CD14-positive monocyte (primary cell): ENCODE results near the gene PTTG1. TPM values are rescaled to one million over a fixed set of nuclear protein-coding genes. Genes with fewer than 3 reads are reported as not detected.

ENCODE experiments used
- DNase-seq, 3 donors: peaks; one replicate each; pipeline ENCODE4 v3.0.0-alpha.2; 2011 to 2022
- H2AFZ ChIP-seq: 2 replicates; pipeline ENCODE4 v1.6.0; 2012; ENCODE audit warnings: mild to moderate bottlenecking, low read depth, low read length, inconsistent platforms; ENCODE audit not compliant: insufficient read depth, poor library complexity, severe bottlenecking
- H3K27ac ChIP-seq, 2 donors: 1 replicate in 1 of 2; 2 replicates in 1 of 2; pipeline ENCODE4 v1.5.1; 2012 to 2013; ENCODE audit warnings: low read length in 2 of 2, control low read depth in 1 of 2, inconsistent platforms in 1 of 2, low read depth in 1 of 2, mild to moderate bottlenecking in 1 of 2
- H3K27me3 ChIP-seq, 2 donors: one replicate each; pipeline versions ENCODE4 v1.6.0 to v1.6.1; 2011 to 2013; ENCODE audit warnings: low read length in 2 of 2; ENCODE audit not compliant: control insufficient read depth in 2 of 2, insufficient read depth in 2 of 2
- H3K36me3 ChIP-seq, 2 donors: replicated peaks in 1 of 2; 1 replicate in 1 of 2; 2 replicates in 1 of 2; pipeline versions ENCODE4 v1.5.1 to v1.6.1; 2012 to 2013; ENCODE audit warnings: low read length in 2 of 2, control low read depth in 1 of 2, inconsistent platforms in 1 of 2, mild to moderate bottlenecking in 1 of 2; ENCODE audit not compliant: insufficient read depth in 2 of 2, control insufficient read depth in 1 of 2
- H3K4me1 ChIP-seq, 2 donors: 1 replicate in 1 of 2; 2 replicates in 1 of 2; pipeline versions ENCODE4 v1.5.1 to v1.6.1; 2012 to 2013; ENCODE audit warnings: low read length in 2 of 2, control low read depth in 1 of 2, inconsistent platforms in 1 of 2, mild to moderate bottlenecking in 1 of 2, moderate library complexity in 1 of 2; ENCODE audit not compliant: insufficient read depth in 2 of 2, control insufficient read depth in 1 of 2
- H3K4me2 ChIP-seq: replicated peaks from 2 replicates; pipeline ENCODE3; 2012; ENCODE audit warnings: low read length, moderate library complexity, mild to moderate bottlenecking; ENCODE audit not compliant: poor library complexity, severe bottlenecking; ENCODE audit errors: extremely low read depth
- H3K4me3 ChIP-seq, 3 experiments: fragments of 200-600 bp in 1 of 3; sonication (generic) in 1 of 3; replicated peaks in 1 of 3; 1 replicate in 2 of 3; 2 replicates in 1 of 3; pipeline ENCODE4 v1.5.1; 2011 to 2013; ENCODE audit warnings: low read length in 3 of 3, mild to moderate bottlenecking in 3 of 3, control low read depth in 2 of 3, low read depth in 2 of 3, inconsistent platforms in 1 of 3, moderate library complexity in 1 of 3
- H3K79me2 ChIP-seq: 2 replicates; pipeline ENCODE4 v1.6.0; 2012; ENCODE audit warnings: mild to moderate bottlenecking, control low read depth, inconsistent platforms, low read length, moderate library complexity; ENCODE audit not compliant: insufficient read depth
- H3K9ac ChIP-seq: 2 replicates; pipeline ENCODE4 v1.6.0; 2017; ENCODE audit warnings: low read length, mild to moderate bottlenecking; ENCODE audit not compliant: insufficient read depth, poor library complexity, severe bottlenecking
- H3K9me3 ChIP-seq, 2 donors: replicated peaks in 1 of 2; 1 replicate in 1 of 2; 2 replicates in 1 of 2; pipeline versions ENCODE4 v1.5.1 to v1.6.1; 2012 to 2013; ENCODE audit warnings: low read length in 2 of 2, control low read depth in 1 of 2; ENCODE audit not compliant: control insufficient read depth in 1 of 2, insufficient read depth in 1 of 2
- H4K20me1 ChIP-seq: 2 replicates; pipeline ENCODE4 v1.6.0; 2012; ENCODE audit warnings: mild to moderate bottlenecking, low read length, control low read depth, moderate library complexity; ENCODE audit not compliant: insufficient read depth
- H3K27ac Mint-ChIP-seq, 7 donors: one replicate each; pipeline ENCODE4 v1.8.0; 2020; ENCODE audit warnings: mild to moderate bottlenecking in 7 of 7, mixed read lengths in 7 of 7, moderate library complexity in 6 of 7, inconsistent platforms in 2 of 7
- H3K27me3 Mint-ChIP-seq, 3 donors: one replicate each; pipeline ENCODE4 v1.8.0; 2021 to 2022; ENCODE audit warnings: low read depth in 3 of 3, mild to moderate bottlenecking in 3 of 3, mixed read lengths in 3 of 3, moderate library complexity in 3 of 3, inconsistent platforms in 1 of 3
- H3K36me3 Mint-ChIP-seq, 2 donors: one replicate each; pipeline ENCODE4 v1.8.0; 2020; ENCODE audit warnings: mixed read lengths in 2 of 2, inconsistent platforms in 1 of 2, mild to moderate bottlenecking in 1 of 2
- H3K4me1 Mint-ChIP-seq: one replicate; pipeline ENCODE4 v1.8.0; 2020; ENCODE audit warnings: mild to moderate bottlenecking, mixed read lengths
- H3K4me3 Mint-ChIP-seq, 2 donors: one replicate each; pipeline ENCODE4 v1.8.0; 2020; ENCODE audit warnings: mild to moderate bottlenecking in 2 of 2, mixed read lengths in 2 of 2, moderate library complexity in 1 of 2
- H3K9me3 Mint-ChIP-seq, 7 donors: one replicate each; pipeline ENCODE4 v1.8.0; 2020 to 2022; ENCODE audit warnings: mixed read lengths in 7 of 7, mild to moderate bottlenecking in 6 of 7, moderate library complexity in 6 of 7, inconsistent platforms in 2 of 7
- WGBS: methylation state at CpG from one replicate; pipeline ENCODE4 v1.1.5; 2013; ENCODE audit warnings: missing lambda C conversion rate; ENCODE audit not compliant: insufficient coverage; 5-methylcytosine and 5-hydroxymethylcytosine counted together
- intact Hi-C, 2 donors: fragments of 100-400 bp; cut with micrococcal nuclease; formaldehyde crosslinking; loops; one replicate each; pipeline versions ENCODE4 v1.15.0 to v1.15.1; 2023
- polyA plus RNA-seq, 3 donors: library from polyadenylated mRNA; depleted of rRNA in 1 of 3; unstranded in 2 of 3; stranded (reverse) in 1 of 3; fragments of 300-500 nt in 2 of 3; fragments of >200 nt in 1 of 3; fragmentation: Illumina TruSeq in 2 of 3; gene quantifications; 1 replicate in 2 of 3; 2 replicates in 1 of 3; pipeline ENCODE4 v1.2.3, GENCODE V29; 2012 to 2021
- TF ChIP-seq, protein P1 (sequence below): fragments of 200-600 bp; IDR thresholded peaks from one replicate; pipeline ENCODE4 v1.8.0; 2022; ENCODE audit warnings: antibody characterized with exemption, mild to moderate bottlenecking

Gene PTTG1
- polyA plus RNA-seq, 3 donors = 2.5 to 3.6 (median 3.3) TPM

DNA sequence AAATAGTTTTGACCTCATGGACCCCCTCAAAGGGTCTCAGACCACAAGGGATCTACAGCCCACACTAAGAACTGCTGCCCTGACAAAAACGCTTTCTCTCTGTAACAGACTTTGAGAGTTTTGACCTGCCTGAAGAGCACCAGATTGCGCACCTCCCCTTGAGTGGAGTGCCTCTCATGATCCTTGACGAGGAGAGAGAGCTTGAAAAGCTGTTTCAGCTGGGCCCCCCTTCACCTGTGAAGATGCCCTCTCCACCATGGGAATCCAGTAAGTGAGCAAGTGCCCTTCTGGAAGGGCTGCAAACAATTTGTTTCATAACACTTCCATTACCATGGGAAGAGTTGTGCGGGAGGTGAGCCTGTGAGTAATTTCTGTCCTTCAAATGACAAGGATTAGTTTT lies 6.0 kb downstream of the PTTG1 start:
- Histone ChIP-seq H4K20me1 (no peaks in the 10 kb centered on the region), H3K4me1 (peaks cover 13 to 29% of the 10 kb centered on the region in 2 donors), H3K4me3 (no peak overlapping the region), H3K27me3 (no peaks in the 10 kb centered on the region), H3K9ac (no peak overlapping the region), H3K79me2 (peaks cover 36% of the 10 kb centered on the region), H3K27ac (peak overlapping the region in 1 of 2 donors; percentile 14), H2AFZ (no peak overlapping the region), H3K9me3 (no peaks in the 10 kb centered on the region), H3K36me3 (peaks cover 12 to 47% of the 10 kb centered on the region in 2 donors), H3K4me2 (no peak overlapping the region)
- 90% methylated on average over 2 of the region's 4 CpGs for WGBS
- Mint-ChIP-seq H3K9me3 (no peaks in the 10 kb centered on the region), H3K4me3 (no peak overlapping the region), H3K4me1 (peaks cover 26% of the 10 kb centered on the region), H3K27ac (peak overlapping the region in 1 of 7 donors; percentile 46), H3K36me3 (peaks cover 24 to 50% of the 10 kb centered on the region in 2 donors), H3K27me3 (peaks cover 0 to 2% (median 0%) of the 10 kb centered on the region in 3 donors)
- intact Hi-C loops = no loop called here
- TF ChIP-seq, protein P1, sequence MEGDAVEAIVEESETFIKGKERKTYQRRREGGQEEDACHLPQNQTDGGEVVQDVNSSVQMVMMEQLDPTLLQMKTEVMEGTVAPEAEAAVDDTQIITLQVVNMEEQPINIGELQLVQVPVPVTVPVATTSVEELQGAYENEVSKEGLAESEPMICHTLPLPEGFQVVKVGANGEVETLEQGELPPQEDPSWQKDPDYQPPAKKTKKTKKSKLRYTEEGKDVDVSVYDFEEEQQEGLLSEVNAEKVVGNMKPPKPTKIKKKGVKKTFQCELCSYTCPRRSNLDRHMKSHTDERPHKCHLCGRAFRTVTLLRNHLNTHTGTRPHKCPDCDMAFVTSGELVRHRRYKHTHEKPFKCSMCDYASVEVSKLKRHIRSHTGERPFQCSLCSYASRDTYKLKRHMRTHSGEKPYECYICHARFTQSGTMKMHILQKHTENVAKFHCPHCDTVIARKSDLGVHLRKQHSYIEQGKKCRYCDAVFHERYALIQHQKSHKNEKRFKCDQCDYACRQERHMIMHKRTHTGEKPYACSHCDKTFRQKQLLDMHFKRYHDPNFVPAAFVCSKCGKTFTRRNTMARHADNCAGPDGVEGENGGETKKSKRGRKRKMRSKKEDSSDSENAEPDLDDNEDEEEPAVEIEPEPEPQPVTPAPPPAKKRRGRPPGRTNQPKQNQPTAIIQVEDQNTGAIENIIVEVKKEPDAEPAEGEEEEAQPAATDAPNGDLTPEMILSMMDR = no peak
- DNase-seq = no peak

DNA sequence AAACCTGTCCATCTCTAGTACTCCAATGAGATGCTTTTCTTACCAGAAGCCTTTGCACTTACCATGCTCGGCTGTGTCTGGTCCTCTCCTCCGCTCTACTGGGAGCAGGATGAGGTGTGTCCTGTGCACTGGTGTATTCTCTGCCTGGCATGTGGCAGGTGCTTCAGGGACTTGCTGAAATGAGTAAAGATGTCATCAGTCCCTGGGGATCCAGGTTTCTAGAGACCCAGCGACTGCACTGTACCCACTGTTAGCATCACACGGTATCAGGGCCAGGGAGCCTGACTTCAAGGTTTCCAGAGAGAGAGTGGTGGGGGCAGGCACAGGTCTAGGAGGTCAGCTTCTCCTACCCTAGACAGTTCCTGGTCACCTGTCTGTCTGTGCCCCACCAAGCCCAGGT lies 10.5 kb downstream of the PTTG1 start:
- Histone ChIP-seq H3K4me3 (no peak overlapping the region), H3K79me2 (no peaks in the 10 kb centered on the region), H4K20me1 (no peaks in the 10 kb centered on the region), H2AFZ (no peak overlapping the region), H3K9me3 (no peaks in the 10 kb centered on the region), H3K36me3 (peaks cover 12 to 40% of the 10 kb centered on the region in 2 donors), H3K9ac (no peak overlapping the region), H3K27me3 (no peaks in the 10 kb centered on the region), H3K4me1 (peaks cover 0 to 8% of the 10 kb centered on the region in 2 donors), H3K27ac (no peak overlapping the region), H3K4me2 (no peak overlapping the region)
- TF ChIP-seq, protein P1 = no peak
- Mint-ChIP-seq H3K27me3 (peaks cover under 1 to 3% (median 2%) of the 10 kb centered on the region in 3 donors), H3K36me3 (peaks cover 22 to 43% of the 10 kb centered on the region in 2 donors), H3K4me1 (peaks cover 6% of the 10 kb centered on the region), H3K27ac (no peak overlapping the region), H3K9me3 (no peaks in the 10 kb centered on the region), H3K4me3 (no peak overlapping the region)
- no peak for DNase-seq
- WGBS = 100% methylated on average over 1 of the region's 4 CpGs
- intact Hi-C loops = no loop called here
